ENCODE results near the gene KRT16. TPM values are rescaled to one million over a fixed set of nuclear protein-coding genes. Genes with fewer than 3 reads are reported as not detected.
A peak's percentile ranks its signal among the peaks of the same experiment; 100 is the strongest.
"Not testable (repeated sequence)": the region's sequence is repeated elsewhere in the genome, so short reads cannot be mapped to it uniquely, and the experiment has no call there.

The KRT16 gene
- total RNA-seq, 1 donor from 2014 or later = 0.40 TPM

- H3K4me1 Mint-ChIP-seq = peaks cover 17% of the 10 kb centered on the region
- H3K36me3 Mint-ChIP-seq = no peaks in the 10 kb centered on the region
- no peaks in the 10 kb centered on the region for H3K27me3 Mint-ChIP-seq (ENCODE audit: low read depth)
- no peak overlapping the region for H3K27ac Mint-ChIP-seq
- TF ChIP-seq, protein P1, sequence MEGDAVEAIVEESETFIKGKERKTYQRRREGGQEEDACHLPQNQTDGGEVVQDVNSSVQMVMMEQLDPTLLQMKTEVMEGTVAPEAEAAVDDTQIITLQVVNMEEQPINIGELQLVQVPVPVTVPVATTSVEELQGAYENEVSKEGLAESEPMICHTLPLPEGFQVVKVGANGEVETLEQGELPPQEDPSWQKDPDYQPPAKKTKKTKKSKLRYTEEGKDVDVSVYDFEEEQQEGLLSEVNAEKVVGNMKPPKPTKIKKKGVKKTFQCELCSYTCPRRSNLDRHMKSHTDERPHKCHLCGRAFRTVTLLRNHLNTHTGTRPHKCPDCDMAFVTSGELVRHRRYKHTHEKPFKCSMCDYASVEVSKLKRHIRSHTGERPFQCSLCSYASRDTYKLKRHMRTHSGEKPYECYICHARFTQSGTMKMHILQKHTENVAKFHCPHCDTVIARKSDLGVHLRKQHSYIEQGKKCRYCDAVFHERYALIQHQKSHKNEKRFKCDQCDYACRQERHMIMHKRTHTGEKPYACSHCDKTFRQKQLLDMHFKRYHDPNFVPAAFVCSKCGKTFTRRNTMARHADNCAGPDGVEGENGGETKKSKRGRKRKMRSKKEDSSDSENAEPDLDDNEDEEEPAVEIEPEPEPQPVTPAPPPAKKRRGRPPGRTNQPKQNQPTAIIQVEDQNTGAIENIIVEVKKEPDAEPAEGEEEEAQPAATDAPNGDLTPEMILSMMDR (IDR thresholded peaks at IDR 0.05; ENCODE audit: unreplicated experiment) = no peak
- no peak for DNase-seq (ENCODE audit: low spot score in 2 of 2, unreplicated experiment in 2 of 2)
- H3K4me3 Mint-ChIP-seq = no peak overlapping the region
- no peaks in the 10 kb centered on the region for H3K9me3 Mint-ChIP-seq
Observed at GRCh38 chr17:41629826-41630670, 17.5 kb upstream of the KRT16 start.

DNA sequence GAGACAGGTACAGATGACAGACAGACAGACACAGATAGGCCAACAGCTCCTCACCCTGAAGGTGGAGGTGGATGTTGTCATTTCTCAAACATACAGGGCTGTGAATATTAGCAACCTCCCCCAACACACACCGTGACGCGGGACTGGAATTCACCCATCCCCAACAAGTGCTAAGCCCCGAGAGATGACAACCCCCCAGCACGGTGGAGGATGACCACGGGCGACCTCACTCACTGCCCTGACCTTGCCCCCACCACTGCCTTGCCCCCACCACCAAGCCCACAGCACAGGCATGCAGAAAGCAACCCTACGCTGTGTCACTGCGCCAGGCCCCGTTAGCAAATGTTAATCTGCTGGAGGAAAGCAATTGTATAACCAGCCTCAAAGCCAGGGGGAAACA is 16.7 kb upstream of the KRT16 start:
- no peak for DNase-seq (ENCODE audit: low spot score in 2 of 2, unreplicated experiment in 2 of 2)
- H3K9me3 Mint-ChIP-seq = no peaks in the 10 kb centered on the region
- H3K4me3 Mint-ChIP-seq = no peak overlapping the region
- no peaks in the 10 kb centered on the region for H3K27me3 Mint-ChIP-seq (ENCODE audit: low read depth)
- H3K27ac Mint-ChIP-seq = no peak overlapping the region
- no peaks in the 10 kb centered on the region for H3K36me3 Mint-ChIP-seq
- TF ChIP-seq, protein P1 (IDR thresholded peaks at IDR 0.05; ENCODE audit: unreplicated experiment) = no peak
- H3K4me1 Mint-ChIP-seq = peaks cover 19% of the 10 kb centered on the region

GRCh38 chr17:41628621-41629255 is 16.2 kb upstream of the KRT16 start:
- not testable (repeated sequence) for H3K27me3 Mint-ChIP-seq (ENCODE audit: low read depth); H3K9me3 Mint-ChIP-seq; H3K36me3 Mint-ChIP-seq; H3K4me3 Mint-ChIP-seq; DNase-seq (ENCODE audit: low spot score in 2 of 2, unreplicated experiment in 2 of 2); H3K27ac Mint-ChIP-seq
- peaks cover 19% of the 10 kb centered on the region for H3K4me1 Mint-ChIP-seq

DNA sequence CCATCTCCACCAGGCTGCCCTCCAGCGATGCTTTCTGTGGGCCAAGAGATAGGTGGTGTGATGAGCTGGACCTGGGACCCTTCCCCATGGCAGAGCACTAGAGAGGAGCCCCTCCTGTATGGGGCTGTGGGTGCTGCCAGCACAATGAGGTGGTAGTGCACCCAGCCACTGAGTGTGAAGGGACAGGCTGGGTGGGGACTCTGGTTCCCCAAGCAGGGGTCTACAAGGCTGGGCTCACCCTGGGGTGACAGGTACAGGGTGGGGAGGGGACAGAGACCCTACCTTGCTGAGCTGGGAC is 15.5 kb upstream of the KRT16 start:
- H3K4me3 Mint-ChIP-seq; DNase-seq (ENCODE audit: low spot score in 2 of 2, unreplicated experiment in 2 of 2); H3K36me3 Mint-ChIP-seq; H3K27me3 Mint-ChIP-seq (ENCODE audit: low read depth); H3K9me3 Mint-ChIP-seq; H3K27ac Mint-ChIP-seq: not testable (repeated sequence)
- H3K4me1 Mint-ChIP-seq = peaks cover 27% of the 10 kb centered on the region

DNA sequence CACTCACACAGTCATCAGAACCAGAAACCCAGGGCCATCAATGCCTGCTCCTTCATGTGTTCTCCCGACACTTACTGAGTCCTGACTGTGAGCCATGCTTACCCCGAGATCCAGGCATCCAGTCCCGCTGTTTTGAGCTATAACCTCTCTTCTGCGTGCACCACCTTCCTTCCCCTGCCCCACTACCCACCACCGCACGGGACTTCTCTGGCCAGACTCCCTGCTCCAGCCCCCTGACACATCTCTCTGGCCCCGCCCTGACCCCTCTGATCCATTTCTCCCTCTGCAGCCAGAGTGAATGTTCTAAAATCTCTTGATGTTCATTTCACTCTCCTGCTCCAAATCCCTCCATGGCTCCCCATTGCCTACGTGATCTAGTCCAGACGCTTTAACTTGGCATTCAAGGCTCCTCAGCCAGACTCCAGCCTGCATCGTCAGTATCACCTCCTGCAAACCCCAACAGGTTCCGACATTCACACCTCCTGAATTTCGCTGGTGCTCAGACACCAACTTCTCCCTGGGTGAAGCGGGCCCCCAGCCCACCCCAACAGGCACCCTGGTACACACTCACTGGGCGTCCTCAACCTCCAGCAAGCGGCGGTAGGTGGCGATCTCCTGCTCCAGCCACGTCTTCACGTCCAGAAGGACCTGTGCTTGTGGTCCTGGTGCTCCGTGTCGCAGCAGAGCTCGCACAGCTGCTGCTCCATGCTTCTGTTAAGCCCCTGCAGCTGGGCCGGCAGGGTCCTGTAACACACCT is 14.9 kb upstream of the KRT16 start:
- H3K9me3 Mint-ChIP-seq = no peaks in the 10 kb centered on the region
- no peak overlapping the region for H3K4me3 Mint-ChIP-seq
- H3K27ac Mint-ChIP-seq = peak overlapping the region; percentile 34
- no peaks in the 10 kb centered on the region for H3K27me3 Mint-ChIP-seq (ENCODE audit: low read depth)
- no peaks in the 10 kb centered on the region for H3K36me3 Mint-ChIP-seq
- DNase-seq (ENCODE audit: low spot score in 2 of 2, unreplicated experiment in 2 of 2) = no peak
- TF ChIP-seq, protein P1 (IDR thresholded peaks at IDR 0.05; ENCODE audit: unreplicated experiment) = no peak
- peaks cover 32% of the 10 kb centered on the region for H3K4me1 Mint-ChIP-seq

DNA sequence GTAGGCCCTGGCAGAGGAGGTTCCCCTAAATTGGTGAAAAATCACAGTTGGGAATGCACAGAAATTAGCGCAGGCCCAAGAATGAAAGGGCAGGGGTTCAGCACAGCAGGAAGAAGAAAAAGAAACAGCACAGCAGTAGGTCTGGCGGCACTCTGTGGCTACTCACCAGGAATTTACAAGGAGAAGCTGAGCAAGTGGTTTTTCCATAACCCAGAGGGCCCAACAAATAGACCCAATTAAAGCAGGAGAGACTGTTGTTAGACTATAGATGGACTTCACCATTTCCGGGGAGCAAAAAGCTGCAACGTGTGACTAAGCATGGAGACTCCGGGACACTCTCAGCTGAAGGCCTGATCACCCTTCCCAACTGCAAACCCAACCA is 14.3 kb upstream of the KRT16 start:
- not testable (repeated sequence) for DNase-seq (ENCODE audit: low spot score in 2 of 2, unreplicated experiment in 2 of 2); H3K9me3 Mint-ChIP-seq; H3K36me3 Mint-ChIP-seq; H3K4me3 Mint-ChIP-seq; H3K27ac Mint-ChIP-seq; H3K27me3 Mint-ChIP-seq (ENCODE audit: low read depth)
- peaks cover 37% of the 10 kb centered on the region for H3K4me1 Mint-ChIP-seq

DNA sequence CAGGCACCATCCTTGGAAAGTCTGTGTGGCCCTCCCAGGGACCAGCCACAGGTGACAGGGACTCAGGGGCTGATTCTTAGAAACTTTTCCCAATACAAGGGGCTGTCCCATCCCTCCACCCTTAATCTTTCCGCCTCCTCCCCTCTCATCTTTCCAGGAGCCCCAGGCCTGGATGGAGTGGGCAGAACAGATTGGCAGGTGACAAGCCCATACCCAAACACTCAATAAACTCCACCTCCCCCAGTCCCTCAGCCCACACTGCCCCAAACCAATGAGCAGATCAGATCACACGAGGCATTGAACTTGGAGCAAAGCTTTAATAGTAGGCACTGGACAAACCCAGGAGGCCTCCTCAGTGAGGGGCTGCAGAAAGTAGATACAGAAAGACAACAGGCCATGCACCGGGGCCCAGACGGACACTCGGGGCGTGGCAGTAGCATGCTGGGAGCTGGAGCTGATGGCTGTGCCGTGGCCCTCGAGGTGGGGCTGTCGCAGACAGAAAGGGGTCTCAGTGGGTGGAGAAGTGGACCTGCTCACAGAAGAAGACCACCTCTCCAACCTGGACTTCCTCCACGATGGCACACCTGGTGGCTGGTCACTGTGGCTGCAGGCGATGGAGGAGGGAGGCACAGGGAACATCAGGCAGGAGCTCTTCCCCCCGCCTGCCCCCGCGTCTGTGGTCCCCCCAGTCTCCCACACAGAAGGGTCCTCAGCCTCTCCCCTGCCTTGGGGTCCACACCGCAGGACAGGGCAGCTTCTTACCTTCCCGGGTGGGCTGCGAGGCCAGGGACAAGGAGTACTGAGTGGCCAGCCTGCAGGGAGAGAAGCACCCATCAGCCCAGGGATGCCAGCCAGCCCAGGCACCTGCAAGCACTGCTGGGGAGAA is 13.7 kb upstream of the KRT16 start:
- H3K4me3 Mint-ChIP-seq; DNase-seq (ENCODE audit: low spot score in 2 of 2, unreplicated experiment in 2 of 2); H3K36me3 Mint-ChIP-seq; H3K27me3 Mint-ChIP-seq (ENCODE audit: low read depth); H3K9me3 Mint-ChIP-seq: not testable (repeated sequence)
- Mint-ChIP-seq H3K27ac (peak overlapping the region; percentile 95), H3K4me1 (peaks cover 43% of the 10 kb centered on the region)

Measured in mesothelial cell of epicardium (in vitro differentiated cells).